ENCODE measurements around the gene SMARCA4. TPM values are rescaled to one million over a fixed set of nuclear protein-coding genes. Genes with fewer than 3 reads are reported as not detected.

SMARCA4 gene
- total RNA-seq, 1 experiment from 2014 or later, result 261 TPM

DNA sequence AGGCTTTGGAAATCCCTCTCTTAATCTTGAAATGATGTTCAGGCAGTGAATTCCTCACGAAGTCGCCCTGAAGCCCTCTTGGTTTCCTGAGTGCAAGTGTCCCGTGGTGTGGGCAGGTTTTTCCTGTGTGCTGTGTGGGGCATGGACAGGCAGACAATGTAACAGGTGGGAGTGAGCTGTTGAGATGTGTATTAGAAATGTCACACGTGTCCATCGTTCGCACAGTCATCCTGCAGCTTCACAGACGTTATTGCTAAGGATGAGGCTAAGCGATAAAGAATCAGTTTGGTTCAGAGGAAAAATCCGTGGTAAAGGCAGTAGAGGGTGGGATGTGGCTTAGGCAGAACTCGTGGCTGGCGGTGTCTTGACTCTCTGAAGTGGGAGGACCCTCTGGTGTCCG, 51.7 kb downstream of the SMARCA4 start:
- H2BK20ac ChIP-seq (ENCODE audit: low read depth, low read length, poor library complexity, severe bottlenecking), result no peak overlapping the region
- H3K4me3 Mint-ChIP-seq, result no peak overlapping the region
- peaks cover 55 to 95% (median 92%) of the 10 kb centered on the region in 3 experiments; a peak in 6 of 7 replicates for H3K36me3 Mint-ChIP-seq (ENCODE audit: insufficient read depth in 1 of 3, low read depth in 3 of 3)
- TF ChIP-seq, protein P1, sequence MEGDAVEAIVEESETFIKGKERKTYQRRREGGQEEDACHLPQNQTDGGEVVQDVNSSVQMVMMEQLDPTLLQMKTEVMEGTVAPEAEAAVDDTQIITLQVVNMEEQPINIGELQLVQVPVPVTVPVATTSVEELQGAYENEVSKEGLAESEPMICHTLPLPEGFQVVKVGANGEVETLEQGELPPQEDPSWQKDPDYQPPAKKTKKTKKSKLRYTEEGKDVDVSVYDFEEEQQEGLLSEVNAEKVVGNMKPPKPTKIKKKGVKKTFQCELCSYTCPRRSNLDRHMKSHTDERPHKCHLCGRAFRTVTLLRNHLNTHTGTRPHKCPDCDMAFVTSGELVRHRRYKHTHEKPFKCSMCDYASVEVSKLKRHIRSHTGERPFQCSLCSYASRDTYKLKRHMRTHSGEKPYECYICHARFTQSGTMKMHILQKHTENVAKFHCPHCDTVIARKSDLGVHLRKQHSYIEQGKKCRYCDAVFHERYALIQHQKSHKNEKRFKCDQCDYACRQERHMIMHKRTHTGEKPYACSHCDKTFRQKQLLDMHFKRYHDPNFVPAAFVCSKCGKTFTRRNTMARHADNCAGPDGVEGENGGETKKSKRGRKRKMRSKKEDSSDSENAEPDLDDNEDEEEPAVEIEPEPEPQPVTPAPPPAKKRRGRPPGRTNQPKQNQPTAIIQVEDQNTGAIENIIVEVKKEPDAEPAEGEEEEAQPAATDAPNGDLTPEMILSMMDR (conservative IDR thresholded peaks at IDR 0.05), result no peak
- H4K20me1 ChIP-seq (ENCODE audit: control insufficient read depth, insufficient read depth, insufficient read length), result no peaks in the 10 kb centered on the region
- no peaks in the 10 kb centered on the region for H3K79me2 ChIP-seq (ENCODE audit: insufficient read depth, low read length)
- peaks cover 1% of the 10 kb centered on the region; the same call in 1 of the 2 replicates for H3K27me3 Mint-ChIP-seq (ENCODE audit: low read depth)
- no peak overlapping the region for H4K91ac ChIP-seq (ENCODE audit: insufficient read length, low read depth, low read length)
- no peak overlapping the region for H3K4me2 ChIP-seq (ENCODE audit: insufficient read depth, insufficient read length, low read length)
- no peaks in the 10 kb centered on the region for H3K4me1 Mint-ChIP-seq
- no peaks in the 10 kb centered on the region for H3K9me3 ChIP-seq (ENCODE audit: control insufficient read depth, low read depth, low read length)
- H3K4ac ChIP-seq (ENCODE audit: low read depth, low read length), result no peak overlapping the region
- H4K8ac ChIP-seq (replicated peaks; ENCODE audit: insufficient read length, low read depth, low read length), result no peak overlapping the region
- no peak overlapping the region for H3K56ac ChIP-seq (ENCODE audit: insufficient read length, low read depth, low read length)
- H2BK15ac ChIP-seq (ENCODE audit: low read depth, low read length), result no peak overlapping the region
- no peaks in the 10 kb centered on the region for H3K9me3 Mint-ChIP-seq
- H3K9ac ChIP-seq (ENCODE audit: extremely low read depth, insufficient read length, low read length), result no peak overlapping the region
- no peak overlapping the region for H2AFZ ChIP-seq (ENCODE audit: low read length)
- H3K4me1 ChIP-seq (ENCODE audit: insufficient read depth, low read length), result no peaks in the 10 kb centered on the region
- WGBS (ENCODE audit: extremely low coverage, insufficient read length, low lambda C conversion rate), result no CpG with 5 or more reads among the region's 12 CpGs
- H3K14ac ChIP-seq (ENCODE audit: insufficient read depth, low read length), result no peak overlapping the region
- H3K27me3 ChIP-seq (ENCODE audit: insufficient read depth, low read length), result no peaks in the 10 kb centered on the region
- no peaks in the 10 kb centered on the region for H3K23me2 ChIP-seq (ENCODE audit: insufficient read length, low read depth, low read length, poor library complexity, severe bottlenecking)
- H2AK5ac ChIP-seq (ENCODE audit: insufficient read length, low read length), result no peak overlapping the region
- no peak overlapping the region for H2BK12ac ChIP-seq (ENCODE audit: insufficient read length, low read depth, low read length)
- H4K5ac ChIP-seq (ENCODE audit: insufficient read length, low read depth, low read length), result no peak overlapping the region
- no peak overlapping the region for H2BK5ac ChIP-seq (ENCODE audit: insufficient read length, low read length)
- H3K27ac Mint-ChIP-seq, result peak overlapping the region in 2 of 3 experiments; percentile 5 to 82; a peak in 2 of 7 replicates
- H3K23ac ChIP-seq (ENCODE audit: insufficient read length, low read depth, low read length), result no peak overlapping the region
- no peak overlapping the region for H3K27ac ChIP-seq (ENCODE audit: insufficient read length, low read depth, low read length)
- no peak for DNase-seq
- no peak overlapping the region for H3K18ac ChIP-seq (ENCODE audit: insufficient read length, low read depth, low read length)
- H3T11ph ChIP-seq (ENCODE audit: low read length), result no peak overlapping the region
- H2BK120ac ChIP-seq (ENCODE audit: low read depth, low read length, poor library complexity, severe bottlenecking), result no peak overlapping the region
- H3K79me1 ChIP-seq (ENCODE audit: insufficient read depth, low read depth, low read length, poor library complexity, severe bottlenecking), result no peaks in the 10 kb centered on the region
